ENCODE results near the gene BRD1.

BRD1 gene

DNA sequence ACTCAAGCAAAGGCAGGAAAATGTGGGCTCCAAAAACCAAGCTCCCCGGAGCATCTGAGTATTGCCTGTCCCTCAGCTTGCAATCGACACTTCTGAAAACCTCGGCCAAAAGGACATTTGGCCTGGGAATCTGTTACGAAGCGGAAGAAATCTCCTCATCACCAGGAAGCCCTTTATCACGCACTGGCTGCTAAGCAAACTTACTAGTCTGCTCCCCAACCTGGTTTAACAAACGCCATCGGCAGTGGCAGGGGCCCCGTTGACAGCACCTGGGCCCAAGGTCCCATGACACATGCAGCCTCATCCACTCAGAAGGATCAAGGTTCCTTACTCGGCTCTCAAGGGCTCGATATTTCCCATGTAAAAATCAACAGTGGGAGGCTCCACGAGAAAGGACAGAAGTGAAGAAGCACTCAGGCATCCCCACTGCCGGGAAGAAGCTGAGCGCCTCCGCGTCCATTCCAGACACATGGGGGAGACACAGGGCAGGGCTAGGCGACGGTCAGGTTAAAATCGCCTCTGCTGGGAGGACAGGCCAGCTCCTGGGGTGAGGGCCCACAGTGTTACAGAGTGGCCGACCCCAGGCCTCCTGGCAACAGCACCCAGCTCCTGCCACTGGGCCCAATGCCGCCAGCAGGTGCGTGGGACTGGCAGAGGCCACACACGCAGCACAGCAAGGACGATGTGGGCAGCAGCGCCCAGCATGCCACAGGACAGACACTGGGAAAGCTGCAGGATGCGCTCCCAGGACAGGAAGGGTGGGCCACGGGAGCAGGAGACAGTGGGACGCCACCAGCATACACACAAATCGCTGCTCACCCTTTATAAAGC, 27.1 kb downstream of the BRD1 start:
- no peak for DNase-seq

DNA sequence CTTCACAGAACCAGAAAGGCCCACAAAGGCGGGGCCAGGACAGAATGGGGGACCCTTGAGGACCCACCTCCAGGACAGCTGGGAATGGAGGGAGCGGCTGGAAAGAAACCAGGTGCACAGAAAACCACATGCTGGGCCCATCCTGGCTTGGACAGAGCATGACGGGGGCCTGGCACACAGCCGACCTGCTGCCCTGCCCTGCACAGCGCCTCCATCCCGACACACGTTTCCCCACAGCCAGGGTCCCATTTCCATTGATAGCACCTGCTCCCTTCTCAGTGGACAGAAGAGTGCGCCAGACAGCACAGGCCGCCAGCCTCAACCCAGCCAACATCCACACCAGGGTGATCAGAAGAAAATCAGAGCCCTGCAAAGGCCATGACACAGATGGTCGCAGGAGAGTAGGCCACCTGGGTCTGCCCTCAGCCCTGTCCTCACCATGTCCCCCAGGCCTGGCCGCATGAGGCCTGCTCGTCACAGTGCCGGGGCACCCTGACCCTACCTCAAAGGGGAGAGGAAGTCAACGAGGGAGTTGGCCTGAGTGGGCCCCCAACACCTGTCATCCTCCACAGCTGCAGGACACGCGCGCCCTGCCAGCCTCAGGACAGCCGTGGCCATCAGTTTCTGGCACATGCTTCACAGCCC, 28.1 kb downstream of the BRD1 start:
- no peak for DNase-seq

DNA sequence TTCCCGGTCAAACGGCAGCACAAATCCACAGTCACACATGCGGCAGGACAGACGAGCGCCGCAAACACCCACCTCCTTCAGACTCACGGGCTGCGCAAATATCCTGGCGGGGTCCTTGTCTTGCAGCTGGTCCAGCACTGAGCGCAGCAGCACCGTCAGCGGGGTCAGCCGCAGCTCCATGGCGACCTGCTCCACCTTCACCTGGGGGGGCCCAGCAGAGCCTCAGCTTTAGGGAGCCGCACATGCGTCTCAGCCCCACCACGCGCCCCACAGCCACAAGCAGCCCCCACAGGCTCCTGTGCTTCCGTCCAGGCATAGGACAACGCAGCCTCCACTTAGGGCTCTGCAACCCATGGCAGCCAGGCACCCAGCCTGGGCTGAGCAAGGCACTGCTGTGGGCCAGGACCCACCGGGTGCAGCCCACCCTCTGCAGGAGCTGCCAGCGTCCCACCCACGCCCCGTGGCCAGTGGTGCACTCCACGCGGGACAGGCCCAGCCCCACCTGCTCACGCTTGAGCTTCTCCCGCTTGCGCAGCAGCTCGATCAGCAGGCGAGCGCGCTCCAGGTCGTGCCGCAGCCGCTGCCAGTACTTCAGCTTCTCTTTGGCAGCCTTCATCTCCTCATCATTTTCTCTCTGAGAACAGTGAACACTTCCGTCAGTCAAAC, 29.1 kb downstream of the BRD1 start:
- DNase-seq: no peak

DNA sequence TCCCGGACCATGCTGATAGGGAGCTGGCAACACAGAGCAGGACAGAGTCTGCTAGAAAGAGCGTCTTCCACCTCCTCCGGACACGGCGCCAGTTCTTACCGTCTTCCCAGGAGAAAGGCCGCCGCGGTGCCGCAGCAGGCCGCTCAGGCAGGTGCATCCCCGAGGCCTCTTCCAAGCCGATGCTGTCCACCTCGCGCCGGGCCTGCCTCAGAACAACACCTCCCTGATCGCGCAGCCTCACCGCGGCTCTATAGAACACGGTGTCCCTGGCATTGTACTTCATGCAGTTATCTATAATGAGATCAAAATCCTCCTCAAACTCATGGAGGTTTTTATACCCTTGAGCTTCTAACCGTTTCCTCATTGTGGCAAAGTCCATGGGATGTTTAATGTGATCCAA, 30.0 kb downstream of the BRD1 start:
- DNase-seq: no peak

DNA sequence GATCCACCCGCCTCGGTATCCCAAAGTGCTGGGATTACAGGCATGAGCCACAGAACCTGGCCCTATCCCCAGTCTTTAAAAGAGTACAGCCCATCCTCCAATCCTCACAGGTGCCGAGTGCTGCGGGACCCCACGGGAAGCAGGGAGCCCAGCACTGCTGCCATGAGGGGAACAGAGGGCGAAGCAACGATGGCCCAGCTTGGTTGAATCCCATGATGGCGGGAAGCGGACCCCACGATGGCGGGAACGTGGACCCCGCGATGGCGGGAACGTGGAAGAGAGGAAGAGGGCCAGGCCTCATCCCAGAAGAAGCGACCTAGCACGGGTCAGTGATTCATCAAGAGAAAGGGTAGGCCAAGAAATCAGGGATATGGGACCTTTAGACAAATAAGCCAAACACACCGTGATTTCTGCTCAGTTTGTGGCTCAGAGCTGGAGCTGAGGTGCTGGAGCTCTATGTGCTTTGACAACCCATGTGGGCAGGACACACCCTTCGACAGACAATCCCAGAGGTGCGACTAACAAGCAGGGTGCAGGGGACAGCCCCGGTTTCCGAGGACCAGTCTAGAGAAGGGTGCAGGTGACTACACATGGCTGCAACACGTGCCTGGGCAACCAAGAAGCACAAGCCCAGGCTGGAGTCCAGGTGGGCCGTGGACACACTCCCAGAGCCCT, 30.9 kb downstream of the BRD1 start:
- no peak for DNase-seq

DNA sequence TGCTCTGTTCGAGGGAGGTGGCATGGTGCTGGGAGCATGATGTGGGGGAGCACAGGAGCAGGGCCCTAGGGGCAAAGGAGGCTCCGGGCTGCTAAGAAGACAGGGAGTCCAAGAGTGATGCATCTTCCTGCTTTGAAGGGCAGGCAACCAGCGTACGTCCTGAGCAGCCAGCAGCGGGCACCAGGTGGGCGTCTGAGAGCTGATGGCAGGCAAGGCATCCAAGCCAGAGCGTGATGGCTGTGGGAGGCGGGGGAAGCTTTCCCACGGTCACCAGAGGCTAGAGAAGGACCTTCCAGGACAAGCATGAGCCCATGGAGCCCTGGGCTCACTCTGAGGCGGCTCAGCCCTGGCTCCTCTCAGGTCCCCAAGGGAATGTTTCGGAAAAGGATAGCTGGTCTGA, 32.2 kb downstream of the BRD1 start:
- no peak for DNase-seq

DNA sequence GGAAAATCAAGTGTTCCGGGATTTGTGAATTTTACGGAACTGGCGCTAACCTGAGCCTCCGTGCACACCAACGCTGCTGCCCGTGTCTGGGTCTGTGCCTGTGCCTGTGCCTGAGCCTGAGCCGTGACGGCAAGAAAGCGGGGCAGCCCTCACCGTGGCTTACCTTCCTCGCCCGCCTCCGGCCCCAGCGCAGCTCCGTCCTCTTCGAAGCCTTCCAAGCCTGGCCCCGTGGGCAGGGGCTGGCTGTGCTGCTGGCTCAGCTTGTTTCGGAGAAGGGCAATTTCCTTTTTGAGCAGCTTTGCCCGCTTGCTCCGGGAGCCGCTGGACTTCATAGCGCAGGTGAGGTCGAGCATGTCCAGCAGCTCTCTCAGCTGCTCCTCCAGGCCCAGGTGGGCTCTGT, 33.8 kb downstream of the BRD1 start:
- DNase-seq: no peak

DNA sequence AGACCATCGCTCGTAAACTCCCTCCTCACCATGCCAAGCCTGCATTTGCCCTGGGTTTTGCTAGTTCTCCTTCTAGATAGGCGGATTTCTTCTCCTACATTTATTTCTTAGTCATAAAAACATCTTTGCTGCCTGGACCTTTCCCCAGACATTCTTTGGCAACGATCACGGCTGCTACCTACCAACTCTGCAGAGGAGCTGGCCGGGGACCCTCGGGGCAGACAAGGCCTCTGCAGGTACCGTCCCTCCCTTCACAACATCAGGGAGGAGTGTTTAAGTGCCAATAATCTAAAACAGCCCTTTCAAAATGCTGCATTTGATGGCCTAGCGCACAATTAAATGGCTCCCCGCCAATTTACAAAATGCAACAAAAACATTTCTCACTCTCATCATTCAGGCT, 34.4 kb downstream of the BRD1 start:
- DNase-seq: no peak

DNA sequence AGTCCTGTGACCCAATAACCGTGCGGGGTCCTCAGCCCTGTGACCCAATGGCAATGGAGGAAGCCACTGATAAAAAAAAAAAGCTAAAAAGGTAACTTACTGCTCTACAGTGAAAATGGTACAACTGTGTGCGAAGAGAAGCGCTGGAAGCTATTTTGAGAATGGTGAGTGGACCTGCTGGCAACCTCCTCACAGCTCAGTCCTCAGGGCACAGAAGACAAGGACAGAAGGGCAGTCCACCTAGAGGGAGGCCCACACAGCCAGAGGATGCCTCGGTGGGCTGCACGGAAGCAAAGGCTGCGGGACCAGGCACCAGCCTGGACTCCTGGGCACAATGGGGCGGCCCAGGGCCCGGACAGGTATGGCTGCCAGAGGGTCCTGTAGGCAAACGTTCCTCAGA, 35.6 kb downstream of the BRD1 start:
- DNase-seq: no peak

DNA sequence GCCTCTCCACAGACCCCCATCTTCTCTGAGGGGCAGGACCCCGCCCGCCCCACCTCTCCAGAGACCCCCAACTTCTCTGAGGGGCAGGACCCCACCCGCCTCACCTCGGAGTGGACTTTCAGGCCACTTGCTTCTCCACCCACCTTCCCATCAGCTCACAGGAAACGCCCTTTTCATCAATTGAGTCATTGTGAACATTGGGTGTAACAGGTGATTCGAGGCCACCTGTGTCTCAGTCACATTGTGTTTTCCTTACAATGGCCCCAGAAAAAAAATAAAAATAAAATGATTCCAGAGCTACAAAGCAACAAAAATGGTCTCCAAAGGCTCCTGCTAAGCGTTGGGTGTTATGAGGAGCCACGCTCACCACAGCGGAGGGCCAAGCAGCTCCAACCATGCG, 36.0 kb downstream of the BRD1 start:
- DNase-seq: no peak

DNA sequence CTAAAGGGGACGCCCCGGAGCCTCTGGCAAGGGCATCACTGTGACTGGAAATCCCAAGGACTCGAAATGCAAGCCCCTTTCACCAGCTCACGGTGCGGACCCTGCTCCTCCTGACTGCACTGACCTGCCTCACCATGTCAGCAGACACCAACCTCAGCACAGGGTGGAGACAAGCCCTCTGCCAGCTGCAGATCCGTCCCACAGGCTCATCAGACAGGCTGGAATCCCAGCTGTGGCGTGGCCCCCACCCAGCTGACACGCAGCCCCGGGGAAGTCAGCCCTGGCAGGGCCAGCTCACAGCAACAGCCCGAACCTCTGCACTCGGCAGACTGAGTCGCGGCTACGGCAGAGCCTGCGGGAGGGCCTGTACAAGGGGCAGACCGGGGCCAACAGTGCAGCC, 36.8 kb downstream of the BRD1 start:
- no peak for DNase-seq

DNA sequence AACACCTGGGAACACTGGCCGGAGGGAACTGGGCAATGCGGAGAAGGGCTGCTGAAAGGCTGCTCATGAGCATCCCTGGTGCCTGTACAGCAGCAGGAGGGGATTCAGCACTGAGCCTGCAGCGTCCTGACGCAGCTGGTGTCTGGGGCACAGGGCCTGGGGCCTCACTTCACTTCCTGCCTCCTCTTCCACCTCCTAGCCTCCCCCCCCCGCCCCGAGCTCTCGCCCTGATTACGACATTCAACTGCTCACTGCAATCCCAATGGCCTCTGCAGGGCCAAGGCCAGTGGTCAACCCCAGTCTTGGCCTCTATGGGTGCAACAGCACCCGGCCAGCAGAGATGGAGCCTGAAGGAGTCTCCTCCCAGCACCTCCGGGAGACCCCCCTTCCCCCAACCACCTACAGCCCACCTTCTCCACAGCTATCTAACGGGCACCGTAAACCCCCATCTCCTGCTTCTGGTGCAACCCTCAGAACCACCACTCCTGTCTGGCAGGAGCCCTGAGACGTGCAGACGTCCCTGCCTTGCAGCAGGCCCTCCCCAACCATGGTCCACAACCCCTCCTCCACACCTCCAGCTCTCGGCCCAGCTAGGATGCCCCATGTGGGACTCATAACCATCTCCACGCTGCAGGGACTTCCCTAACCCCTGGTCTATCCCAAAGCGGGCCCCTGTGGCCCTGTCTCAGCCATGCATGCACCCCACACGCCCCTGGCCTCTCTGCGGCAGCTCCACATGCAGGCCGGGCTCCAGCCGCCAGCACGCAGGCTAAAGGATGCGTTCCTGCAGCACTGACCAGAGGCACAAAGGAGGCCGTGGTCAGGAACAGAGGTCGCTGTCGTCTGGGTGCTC, 38.2 kb downstream of the BRD1 start:
- peak; percentile 36 for DNase-seq

DNA sequence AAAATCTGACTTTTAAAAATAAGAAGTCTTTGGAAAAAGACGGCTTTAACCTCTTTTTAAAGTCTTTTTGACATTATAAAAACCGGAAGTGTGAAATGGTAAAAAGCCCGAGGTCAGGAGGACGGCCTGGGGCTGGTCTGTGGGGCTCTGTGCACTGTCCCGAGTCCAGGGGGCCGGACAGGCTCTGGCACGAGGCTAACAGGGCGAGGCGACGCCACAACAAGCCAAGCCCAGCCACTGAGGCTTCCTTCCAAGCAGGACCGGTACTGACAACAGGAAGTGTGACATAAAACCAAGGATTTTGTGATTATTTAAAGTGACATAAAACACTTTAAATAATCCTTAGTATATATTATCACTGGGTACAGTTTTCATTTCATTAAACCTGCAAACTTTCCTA, 39.2 kb downstream of the BRD1 start:
- DNase-seq: peak; percentile 30

DNA sequence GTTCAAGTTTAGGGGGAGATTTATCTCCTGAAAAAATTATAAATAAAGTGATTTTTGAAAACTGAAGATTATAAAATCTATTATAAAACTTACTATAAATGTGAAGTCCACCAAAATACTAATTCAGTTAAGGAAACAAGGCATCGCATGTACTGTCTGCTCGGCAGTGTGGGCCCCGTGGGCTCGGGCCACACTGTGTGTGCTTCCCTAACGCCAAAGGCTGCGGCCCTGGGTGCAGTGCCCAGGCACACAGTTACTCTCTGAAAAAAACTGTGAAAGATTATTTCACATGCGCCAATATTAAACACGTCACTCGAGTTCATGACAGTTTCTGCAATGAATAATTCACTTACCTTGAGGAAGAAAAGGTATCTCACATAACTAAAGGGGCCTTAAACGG, 39.8 kb downstream of the BRD1 start:
- no peak for DNase-seq

DNA sequence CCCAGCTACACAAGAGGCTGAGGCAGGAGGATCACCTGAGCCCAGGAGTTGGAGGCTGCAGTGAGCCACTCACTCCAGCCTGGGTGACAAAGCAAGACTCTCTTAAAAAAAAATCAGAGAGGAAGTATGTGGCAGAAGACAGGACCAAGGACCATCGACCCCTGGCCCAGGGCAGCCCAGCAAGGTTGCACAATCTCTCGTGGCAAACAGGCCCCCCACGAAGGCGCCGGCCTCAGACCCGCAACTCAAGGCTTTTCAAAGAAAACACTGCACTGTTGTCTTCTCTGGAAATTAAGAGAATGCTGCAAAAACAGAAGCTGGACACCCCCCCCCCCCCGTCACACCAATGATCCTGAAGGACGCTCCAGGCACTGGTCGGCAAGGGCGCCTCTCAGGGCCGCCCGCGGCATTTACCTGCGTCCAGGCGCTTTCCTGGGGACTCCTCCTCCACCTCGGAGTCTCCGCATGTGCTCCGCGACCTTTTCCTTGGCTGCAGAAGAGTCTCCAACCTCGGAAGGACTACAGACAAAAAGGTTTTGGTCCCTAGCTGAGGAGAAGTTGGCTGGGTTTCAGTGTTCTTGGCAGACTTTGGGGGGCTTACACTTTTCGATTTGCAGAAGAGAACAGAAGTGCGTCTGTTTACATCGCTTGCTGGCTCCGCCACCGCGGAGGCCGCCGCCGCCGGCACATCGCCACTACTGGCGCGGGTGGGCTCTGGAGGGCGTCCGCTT, 40.5 kb downstream of the BRD1 start:
- no peak for DNase-seq

DNA sequence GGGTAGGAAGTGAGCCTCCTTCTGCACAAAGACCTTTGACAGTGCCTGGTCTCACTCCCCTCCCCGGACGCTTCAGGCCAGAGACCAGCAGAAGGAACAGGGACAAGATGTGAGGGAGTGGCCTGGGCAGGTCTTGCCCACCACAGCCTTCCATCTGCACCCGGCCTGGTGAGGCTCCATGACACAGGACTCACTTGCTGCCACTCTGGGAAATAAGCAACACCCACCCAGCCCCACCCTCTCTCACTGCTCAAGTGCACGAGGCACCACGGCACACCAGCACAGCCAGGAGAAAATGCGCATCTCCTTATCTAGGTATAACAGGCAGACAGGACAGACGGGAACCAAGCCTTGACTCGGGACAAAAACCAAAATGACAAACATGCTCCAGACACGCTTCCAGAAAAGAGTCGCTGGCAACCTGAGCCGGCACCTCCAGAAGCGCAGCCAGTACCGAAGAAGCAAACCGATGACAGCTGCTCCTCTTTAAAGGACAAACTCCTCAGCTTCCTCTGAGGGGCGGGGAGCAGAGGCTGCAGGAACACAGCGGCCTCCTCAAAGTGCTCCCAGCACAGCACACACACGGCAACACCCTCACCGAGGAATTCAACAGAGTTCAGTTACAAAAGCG, 41.7 kb downstream of the BRD1 start:
- DNase-seq: no peak

DNA sequence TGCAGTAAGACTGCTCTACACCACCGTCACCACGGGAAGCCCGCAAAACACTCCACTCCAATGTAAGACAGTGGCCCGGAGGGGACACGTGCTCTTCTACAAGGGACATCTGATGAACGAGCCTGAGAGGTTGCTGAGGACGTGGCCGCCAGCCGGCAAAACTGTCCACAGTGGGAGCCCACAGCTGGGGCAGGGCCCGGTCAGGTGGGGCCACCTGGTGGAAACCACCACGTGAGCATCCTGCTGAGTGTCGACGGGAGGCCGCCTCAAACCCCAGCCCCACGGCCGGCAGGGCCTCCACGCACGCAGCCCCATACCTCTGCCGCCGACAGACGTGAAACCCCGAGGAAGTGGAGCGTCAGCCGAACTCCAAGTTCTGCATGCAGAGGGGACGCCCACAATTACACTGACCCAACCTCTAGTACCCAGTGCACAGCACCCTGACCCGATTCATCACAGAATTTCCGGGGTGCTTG, 42.6 kb downstream of the BRD1 start:
- peak; percentile 16 for DNase-seq

DNA sequence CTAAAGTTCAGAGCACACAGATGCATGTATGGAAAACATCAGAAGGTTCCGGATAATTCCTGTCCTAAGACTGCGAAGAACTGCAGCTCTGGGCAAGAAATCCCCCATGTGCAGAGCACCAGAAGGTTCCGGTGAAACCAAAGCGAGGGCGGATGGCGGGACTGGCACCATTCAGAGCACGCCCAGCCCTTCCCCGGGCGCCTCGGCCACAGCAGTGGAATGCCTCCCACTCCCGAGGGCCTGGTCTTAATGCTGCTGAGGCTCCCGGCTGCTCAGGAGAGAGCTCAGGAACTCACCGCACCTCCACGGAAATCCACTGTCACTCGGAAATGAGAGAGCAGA, 43.1 kb downstream of the BRD1 start:
- no peak for DNase-seq

DNA sequence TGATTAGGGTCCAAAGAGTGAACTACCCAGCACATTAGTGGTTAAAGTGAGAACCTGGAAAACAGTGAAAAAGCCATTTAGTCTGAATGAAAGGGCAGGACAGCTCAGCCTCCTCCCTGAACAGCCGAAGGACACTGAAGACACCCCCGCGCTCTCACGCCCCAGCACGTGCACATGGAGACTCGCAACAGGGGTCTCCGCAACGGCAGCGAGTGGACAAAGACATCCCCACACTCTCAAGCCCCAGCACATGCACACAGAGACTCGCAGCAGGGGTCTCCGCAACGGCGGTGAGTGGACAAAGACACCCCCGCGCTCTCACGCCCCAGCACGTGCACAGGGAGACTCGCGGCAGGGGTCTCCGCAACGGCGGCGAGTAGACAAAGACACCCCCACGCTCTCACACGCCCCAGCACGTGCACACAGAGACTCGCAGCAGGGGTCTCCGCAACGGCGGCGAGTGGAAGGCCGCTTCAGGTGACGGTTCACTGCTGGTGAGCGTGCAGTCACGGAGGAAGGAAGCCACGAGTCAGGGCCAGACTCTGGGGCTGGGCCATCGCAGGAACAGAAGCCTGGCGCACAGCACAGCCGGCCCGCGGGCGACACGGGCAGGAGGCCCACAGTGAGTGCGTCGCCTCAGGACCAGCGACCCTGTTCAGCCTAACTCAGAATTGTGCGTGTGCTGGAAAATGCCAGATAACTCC, 43.6 kb downstream of the BRD1 start:
- no peak for DNase-seq

DNA sequence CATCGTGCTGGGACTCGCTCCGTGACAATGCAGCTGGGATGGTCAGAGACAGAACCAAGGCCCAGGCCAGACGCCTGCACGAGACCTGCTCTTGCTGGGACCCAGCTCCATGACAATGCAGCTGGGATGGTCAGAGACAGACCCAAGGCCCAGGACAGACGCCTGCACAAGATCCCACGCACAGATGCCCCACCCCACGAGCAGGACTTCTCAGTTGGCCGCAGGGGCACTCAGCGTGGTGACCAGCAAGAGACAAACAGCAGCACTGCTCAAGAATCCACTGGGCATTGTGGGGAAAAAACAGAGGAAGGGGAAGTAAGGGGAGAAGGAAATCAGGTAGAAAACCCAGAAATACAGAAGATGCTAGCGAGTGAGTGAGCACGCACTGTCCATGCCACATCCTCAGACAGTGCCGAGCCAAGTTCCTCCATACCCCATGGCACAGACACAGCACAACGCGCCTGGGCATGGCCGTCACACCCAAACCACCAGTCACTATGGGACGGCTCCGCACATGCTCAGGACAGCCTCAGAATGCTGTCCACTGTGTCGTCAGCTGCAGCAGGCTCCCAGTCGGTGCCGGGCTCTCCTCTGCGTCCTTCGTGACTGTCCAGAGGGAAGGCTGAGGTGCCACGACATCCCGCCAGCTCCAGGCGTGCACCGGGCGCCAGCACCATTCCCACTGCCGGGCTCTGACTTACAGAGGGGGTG, 44.5 kb downstream of the BRD1 start:
- no peak for DNase-seq

Data from CD4-positive, alpha-beta T cell treated with Interleukin-17A for 1 hour (primary cell).